Measurements from ENCODE around the gene CYP8B1. TPM values are rescaled to one million over a fixed set of nuclear protein-coding genes. Genes with fewer than 3 reads are reported as not detected.

Gene CYP8B1
- total and polyA plus RNA-seq, 2 of the 13 experiments (the other 11 are each of a cell fraction or from before 2014, with no cell fraction given), result 0.58 to 2.0 TPM

DNA sequence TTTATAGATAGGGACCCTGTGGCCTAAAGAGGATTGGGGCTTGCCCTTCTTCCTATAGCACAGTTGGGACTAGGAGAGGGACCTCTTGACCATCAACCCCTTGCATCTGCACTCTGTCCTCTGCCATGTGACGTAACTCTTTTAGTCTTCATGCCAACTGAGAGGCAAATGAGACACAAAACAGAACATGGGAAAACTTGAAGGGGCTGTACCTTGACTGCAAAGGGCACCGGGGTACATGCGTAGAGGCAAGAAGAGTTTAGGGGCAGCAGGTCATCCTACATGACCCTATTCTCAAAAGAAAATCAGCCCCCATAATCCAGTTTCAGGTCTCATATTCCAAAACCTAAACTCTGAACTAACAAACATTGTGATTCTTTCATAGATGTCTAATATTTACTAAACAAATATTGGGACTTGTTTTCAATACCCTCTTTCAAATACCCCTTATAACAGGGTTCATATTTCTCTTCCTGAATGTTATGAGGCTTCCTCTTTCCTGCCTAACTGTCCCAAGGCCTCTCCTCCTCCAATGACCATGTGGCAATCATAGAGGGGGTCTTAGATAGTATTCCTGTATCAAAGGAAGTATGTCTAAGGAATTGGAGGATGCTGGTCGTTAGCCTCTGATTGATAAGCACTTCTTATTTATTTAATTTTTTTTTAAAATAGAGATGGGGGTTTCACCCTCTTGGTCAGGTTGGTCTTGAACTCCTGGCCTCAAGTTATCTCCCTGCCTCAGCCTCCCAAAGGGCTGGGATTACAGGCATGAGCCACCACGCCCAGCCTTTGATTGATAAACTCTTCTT is 45.8 kb downstream of the CYP8B1 start (continued):
- TF ChIP-seq ATF5 (CRISPR knock-in tag; IDR thresholded peaks at IDR 0.05; ENCODE audit: low read depth), result no peak
- no peak for TF ChIP-seq SMARCC2 (IDR thresholded peaks at IDR 0.05)
- no peak for TF ChIP-seq ZNF546 (CRISPR knock-in tag; conservative IDR thresholded peaks at IDR 0.05)
- no peak for TF ChIP-seq ZNF296 (CRISPR knock-in tag; conservative IDR thresholded peaks at IDR 0.05)
- no peak for TF ChIP-seq ZNF646 (CRISPR knock-in tag; IDR thresholded peaks at IDR 0.05)
- TF ChIP-seq PRMT3 (CRISPR knock-in tag; IDR thresholded peaks at IDR 0.05; ENCODE audit: borderline replicate concordance, low read depth), result no peak
- TF ChIP-seq, protein P1, sequence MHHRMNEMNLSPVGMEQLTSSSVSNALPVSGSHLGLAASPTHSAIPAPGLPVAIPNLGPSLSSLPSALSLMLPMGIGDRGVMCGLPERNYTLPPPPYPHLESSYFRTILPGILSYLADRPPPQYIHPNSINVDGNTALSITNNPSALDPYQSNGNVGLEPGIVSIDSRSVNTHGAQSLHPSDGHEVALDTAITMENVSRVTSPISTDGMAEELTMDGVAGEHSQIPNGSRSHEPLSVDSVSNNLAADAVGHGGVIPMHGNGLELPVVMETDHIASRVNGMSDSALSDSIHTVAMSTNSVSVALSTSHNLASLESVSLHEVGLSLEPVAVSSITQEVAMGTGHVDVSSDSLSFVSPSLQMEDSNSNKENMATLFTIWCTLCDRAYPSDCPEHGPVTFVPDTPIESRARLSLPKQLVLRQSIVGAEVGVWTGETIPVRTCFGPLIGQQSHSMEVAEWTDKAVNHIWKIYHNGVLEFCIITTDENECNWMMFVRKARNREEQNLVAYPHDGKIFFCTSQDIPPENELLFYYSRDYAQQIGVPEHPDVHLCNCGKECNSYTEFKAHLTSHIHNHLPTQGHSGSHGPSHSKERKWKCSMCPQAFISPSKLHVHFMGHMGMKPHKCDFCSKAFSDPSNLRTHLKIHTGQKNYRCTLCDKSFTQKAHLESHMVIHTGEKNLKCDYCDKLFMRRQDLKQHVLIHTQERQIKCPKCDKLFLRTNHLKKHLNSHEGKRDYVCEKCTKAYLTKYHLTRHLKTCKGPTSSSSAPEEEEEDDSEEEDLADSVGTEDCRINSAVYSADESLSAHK (CRISPR knock-in tag; IDR thresholded peaks at IDR 0.05; ENCODE audit: borderline replicate concordance), result no peak
- TF ChIP-seq MIXL1 (CRISPR knock-in tag; IDR thresholded peaks at IDR 0.05), result 0 out of 2 replicates have a peak, but pooled peaks have one; percentile 17
- peak; percentile 62 for TF ChIP-seq HNF4A (CRISPR knock-in tag; IDR thresholded peaks at IDR 0.05)
- TF ChIP-seq IKZF4 (CRISPR knock-in tag; IDR thresholded peaks at IDR 0.05; ENCODE audit: borderline replicate concordance, low read depth, not compliant biosample characterization), result no peak
- no peak for TF ChIP-seq ZNF550 (CRISPR knock-in tag; IDR thresholded peaks at IDR 0.05; ENCODE audit: borderline replicate concordance)
- TF ChIP-seq ZSCAN21 (CRISPR knock-in tag; IDR thresholded peaks at IDR 0.05; ENCODE audit: borderline replicate concordance), result no peak
- no peak for TF ChIP-seq KLF6 (CRISPR knock-in tag; IDR thresholded peaks at IDR 0.05)
- TF ChIP-seq SIN3A (IDR thresholded peaks at IDR 0.05; ENCODE audit: borderline replicate concordance, low read depth, low read length), result 0 out of 2 replicates have a peak, but pooled peaks have one; percentile 14
- no peak; the same call in 1 of the 2 replicates for TF ChIP-seq SOX5 (CRISPR knock-in tag; IDR thresholded peaks at IDR 0.05; ENCODE audit: borderline replicate concordance)
- TF ChIP-seq, protein P2, sequence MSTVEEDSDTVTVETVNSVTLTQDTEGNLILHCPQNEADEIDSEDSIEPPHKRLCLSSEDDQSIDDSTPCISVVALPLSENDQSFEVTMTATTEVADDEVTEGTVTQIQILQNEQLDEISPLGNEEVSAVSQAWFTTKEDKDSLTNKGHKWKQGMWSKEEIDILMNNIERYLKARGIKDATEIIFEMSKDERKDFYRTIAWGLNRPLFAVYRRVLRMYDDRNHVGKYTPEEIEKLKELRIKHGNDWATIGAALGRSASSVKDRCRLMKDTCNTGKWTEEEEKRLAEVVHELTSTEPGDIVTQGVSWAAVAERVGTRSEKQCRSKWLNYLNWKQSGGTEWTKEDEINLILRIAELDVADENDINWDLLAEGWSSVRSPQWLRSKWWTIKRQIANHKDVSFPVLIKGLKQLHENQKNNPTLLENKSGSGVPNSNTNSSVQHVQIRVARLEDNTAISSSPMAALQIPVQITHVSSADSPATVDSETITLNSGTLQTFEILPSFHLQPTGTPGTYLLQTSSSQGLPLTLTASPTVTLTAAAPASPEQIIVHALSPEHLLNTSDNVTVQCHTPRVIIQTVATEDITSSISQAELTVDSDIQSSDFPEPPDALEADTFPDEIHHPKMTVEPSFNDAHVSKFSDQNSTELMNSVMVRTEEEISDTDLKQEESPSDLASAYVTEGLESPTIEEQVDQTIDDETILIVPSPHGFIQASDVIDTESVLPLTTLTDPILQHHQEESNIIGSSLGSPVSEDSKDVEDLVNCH (CRISPR knock-in tag; IDR thresholded peaks at IDR 0.05), result no peak
- TF ChIP-seq THAP11 (CRISPR knock-in tag; IDR thresholded peaks at IDR 0.05), result no peak

All from HepG2 (cell line).